Right lobe of liver (tissue), 4 donors: Measurements from ENCODE around the gene SLC16A9.

Source experiments
- POLR2A ChIP-seq: fragments of 450-650 bp; IDR thresholded peaks from one replicate; pipeline ENCODE4 v1.6.1; 2017; ENCODE audit warnings: antibody characterized with exemption, mild to moderate bottlenecking
- TF ChIP-seq, protein P1 (sequence below), 4 donors: fragments of 200-600 bp in 3 of 4; fragments of 450-650 bp in 1 of 4; IDR thresholded peaks; one replicate each; pipeline versions ENCODE4 v1.5.1 to v1.8.0; 2016 to 2022; ENCODE audit warnings: antibody characterized with exemption in 4 of 4, mild to moderate bottlenecking in 2 of 4
- donor health status: DM: no; HTN: no; CAD: no.
- donor health status: DM: no; HTN: no; CAD: no.
- donor health status: DM: no; HTN: yes; CAD: no.

- TF ChIP-seq, protein P1, sequence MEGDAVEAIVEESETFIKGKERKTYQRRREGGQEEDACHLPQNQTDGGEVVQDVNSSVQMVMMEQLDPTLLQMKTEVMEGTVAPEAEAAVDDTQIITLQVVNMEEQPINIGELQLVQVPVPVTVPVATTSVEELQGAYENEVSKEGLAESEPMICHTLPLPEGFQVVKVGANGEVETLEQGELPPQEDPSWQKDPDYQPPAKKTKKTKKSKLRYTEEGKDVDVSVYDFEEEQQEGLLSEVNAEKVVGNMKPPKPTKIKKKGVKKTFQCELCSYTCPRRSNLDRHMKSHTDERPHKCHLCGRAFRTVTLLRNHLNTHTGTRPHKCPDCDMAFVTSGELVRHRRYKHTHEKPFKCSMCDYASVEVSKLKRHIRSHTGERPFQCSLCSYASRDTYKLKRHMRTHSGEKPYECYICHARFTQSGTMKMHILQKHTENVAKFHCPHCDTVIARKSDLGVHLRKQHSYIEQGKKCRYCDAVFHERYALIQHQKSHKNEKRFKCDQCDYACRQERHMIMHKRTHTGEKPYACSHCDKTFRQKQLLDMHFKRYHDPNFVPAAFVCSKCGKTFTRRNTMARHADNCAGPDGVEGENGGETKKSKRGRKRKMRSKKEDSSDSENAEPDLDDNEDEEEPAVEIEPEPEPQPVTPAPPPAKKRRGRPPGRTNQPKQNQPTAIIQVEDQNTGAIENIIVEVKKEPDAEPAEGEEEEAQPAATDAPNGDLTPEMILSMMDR (IDR thresholded peaks at IDR 0.05) = no peak
- TF ChIP-seq POLR2A = no peak
These were observed 91.7 kb downstream of the SLC16A9 start for GRCh38 chr10:59617996-59618395.
